Pancreas (tissue), 10 donors: ENCODE data around the gene CLIC5. TPM values are rescaled to one million over a fixed set of nuclear protein-coding genes. Genes with fewer than 3 reads are reported as not detected.
A peak's percentile ranks its signal among the peaks of the same experiment; 100 is the strongest.

Experiments used
- ATAC-seq, 4 donors: fragments of 200-7000 bp; cut with Tn5 transposase; one replicate each; pipeline versions ENCODE4 v1.8.0 to v1.9.1; 2020; ENCODE audit warnings: mild to moderate bottlenecking in 4 of 4, moderate library complexity in 4 of 4
- DNase-seq, 6 donors: peaks; one replicate each; pipeline ENCODE4 v3.0.0-alpha.2; 2020
- FAIRE-seq: peaks from 2 replicates; lab custom pipeline; 2012; peaks lifted over from hg19 to GRCh38; lab: Jason Lieb, UNC
- H3K27ac ChIP-seq, 4 donors: fragments of 200-600 bp; sonication (generic); 1 replicate in 3 of 4; 2 replicates in 1 of 4; pipeline versions ENCODE4 v1.5.0 to v1.8.0; 2020
- H3K27me3 ChIP-seq, 4 donors: fragments of 200-600 bp; one replicate each; pipeline ENCODE4 v1.8.0; 2021
- H3K36me3 ChIP-seq, 3 donors: fragments of 200-600 bp; sonication (generic) in 1 of 3; one replicate each; pipeline versions ENCODE4 v1.5.0 to v1.8.0; 2020 to 2021
- H3K4me1 ChIP-seq, 3 donors: fragments of 200-600 bp; one replicate each; pipeline ENCODE4 v1.8.0; 2021
- H3K4me3 ChIP-seq, 4 donors: fragments of 200-600 bp; sonication (generic) in 2 of 4; one replicate each; pipeline versions ENCODE4 v1.5.0 to v1.8.0; 2020 to 2021
- H3K9me3 ChIP-seq, 4 donors: fragments of 200-600 bp; one replicate each; pipeline ENCODE4 v1.8.0; 2021
- CTCF ChIP-seq, 4 donors: fragments of 200-600 bp; sonication (generic) in 3 of 4; IDR thresholded peaks; one replicate each; pipeline versions ENCODE4 v1.5.0 to v1.8.0; 2021; ENCODE audit warnings: antibody characterized with exemption in 4 of 4
- WGBS, 2 donors: extraction: QIAGEN DNeasy Blood & Tissue Kit; methylation state at CpG; one replicate each; pipeline ENCODE4 v1.1.7; 2013; 5-methylcytosine and 5-hydroxymethylcytosine counted together
- intact Hi-C, 3 donors: fragments of 100-400 bp; cut with DNase I; formaldehyde crosslinking; loops; one replicate each; pipeline versions ENCODE4 v1.11.1 to v1.14.2; 2022
- polyA plus RNA-seq, 2 donors: library from polyadenylated mRNA; stranded (reverse); fragments of 200-250 nt; gene quantifications; one replicate each; pipeline ENCODE4 v1.2.3, GENCODE V29; 2013
- total RNA-seq, 6 donors: library from RNA; stranded (reverse); fragmentation: NEBNext Ultra II Directional in 4 of 6; extraction: Animal tissue kit (Norgen Biotek cat#: 25700) in 4 of 6; gene quantifications; one replicate each; pipeline versions ENCODE4 v1.2.1 to v1.2.4, GENCODE V29; 2021 to 2023
- donor health status: healthy with polysubstance abuse.
- donor health status: DM: no; HTN: no; CAD: no; lungs with moderate emphysema.
- donor health status: DM: no; HTN: no; CAD: no.
- donor health status: control.
- donor health status: control.
- donor health status: Bipolar disorder and iron deficiency.
- donor health status: DM: yes; HTN: yes; CAD: no.
- donor health status: DM: no; HTN: no; CAD: no.
- donor health status: DM: no; HTN: no; CAD: no.
- donor health status: DM: yes; HTN: yes; CAD: no.

Gene CLIC5
- total and polyA plus RNA-seq, 8 donors = 0.53 to 2.1 (median 1.3) TPM

- FAIRE-seq (peak; percentile 39), DNase-seq (no peak), ATAC-seq (peak in 2 of 4 donors; percentile 61 to 72)
- H3K27ac ChIP-seq = peak overlapping the region in 2 of 4 donors; percentile 29 to 33
- no peaks in the 10 kb centered on the region for H3K9me3 ChIP-seq
- no peaks in the 10 kb centered on the region for H3K36me3 ChIP-seq
- no peak for TF ChIP-seq CTCF (IDR thresholded peaks at IDR 0.05)
- intact Hi-C loops = no loop called here
- no peaks in the 10 kb centered on the region for H3K4me1 ChIP-seq
- H3K27me3 ChIP-seq = no peaks in the 10 kb centered on the region
- no peak overlapping the region for H3K4me3 ChIP-seq
- WGBS, 2 donors = 73 to 74% methylated on average over 9 of the region's 9 CpGs
These were observed 37.6 kb upstream of the CLIC5 start for GRCh38 chr6:46053039-46053933.

DNA sequence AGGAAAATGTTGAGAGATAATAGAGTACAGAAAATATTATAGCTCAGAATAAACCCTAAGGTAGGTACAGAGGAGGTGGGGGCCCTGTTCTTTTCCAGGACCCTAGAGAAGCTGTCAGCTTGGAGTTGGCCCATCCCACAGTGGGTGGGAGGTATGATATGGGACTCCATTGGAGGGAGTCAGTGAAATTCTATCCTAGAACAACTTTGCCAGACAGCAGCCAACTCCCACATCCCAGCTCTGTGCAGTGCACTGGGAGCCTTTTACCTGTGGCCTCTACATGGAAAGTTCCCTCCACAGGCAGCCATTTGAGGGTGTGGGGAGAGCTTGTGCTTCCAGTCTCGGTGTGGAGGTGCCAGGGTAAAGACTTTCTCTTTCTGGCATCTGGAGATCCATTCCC, 36.8 kb upstream of the CLIC5 start:
- Histone ChIP-seq H3K9me3 (no peaks in the 10 kb centered on the region), H3K36me3 (no peaks in the 10 kb centered on the region), H3K4me1 (no peaks in the 10 kb centered on the region), H3K4me3 (no peak overlapping the region), H3K27ac (peak overlapping the region in 1 of 4 donors; percentile 33), H3K27me3 (no peaks in the 10 kb centered on the region)
- no peak for FAIRE-seq
- no peak for DNase-seq
- ATAC-seq = no peak
- 88 to 100% methylated on average over 1 of the region's 1 CpG for WGBS, 2 donors
- TF ChIP-seq CTCF (IDR thresholded peaks at IDR 0.05) = no peak
- intact Hi-C loops = no loop called here

DNA sequence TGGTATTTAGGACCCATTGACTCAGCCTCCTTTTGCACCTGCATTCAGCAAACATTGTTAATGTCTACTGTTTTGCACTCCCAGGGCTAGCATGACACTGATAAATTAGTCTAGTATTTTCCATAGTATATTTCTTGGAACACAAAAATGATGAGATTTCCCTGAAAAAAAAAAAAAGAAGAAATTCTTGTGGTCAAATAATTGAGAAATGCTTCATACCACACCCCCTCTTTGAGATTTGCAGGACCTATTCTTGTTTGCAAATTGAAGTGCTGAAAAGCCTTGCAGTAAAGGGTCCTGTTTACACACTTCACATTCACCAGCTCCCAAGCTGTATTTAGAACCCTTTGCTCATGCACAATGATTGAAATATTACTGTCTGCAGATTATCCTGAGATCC, 36.3 kb upstream of the CLIC5 start:
- Histone ChIP-seq H3K4me3 (no peak overlapping the region), H3K36me3 (no peaks in the 10 kb centered on the region), H3K4me1 (no peaks in the 10 kb centered on the region), H3K27ac (no peak overlapping the region), H3K27me3 (no peaks in the 10 kb centered on the region), H3K9me3 (no peaks in the 10 kb centered on the region)
- FAIRE-seq (no peak), ATAC-seq (peak in 1 of 4 donors; percentile 22), DNase-seq (no peak)
- no peak for TF ChIP-seq CTCF (IDR thresholded peaks at IDR 0.05)
- intact Hi-C loops = no loop called here

GRCh38 chr6:46050845-46051405, 35.3 kb upstream of the CLIC5 start:
- no peak overlapping the region for H3K4me3 ChIP-seq
- no peak overlapping the region for H3K27ac ChIP-seq
- FAIRE-seq (no peak), DNase-seq (no peak), ATAC-seq (no peak)
- intact Hi-C loops = no loop called here
- no peaks in the 10 kb centered on the region for H3K9me3 ChIP-seq
- no peaks in the 10 kb centered on the region for H3K27me3 ChIP-seq
- H3K4me1 ChIP-seq = no peaks in the 10 kb centered on the region
- no peak for TF ChIP-seq CTCF (IDR thresholded peaks at IDR 0.05)
- no peaks in the 10 kb centered on the region for H3K36me3 ChIP-seq
